HG02870 (cell line): Measurements from ENCODE around the gene MLX.
A peak's percentile ranks its signal among the peaks of the same experiment; 100 is the strongest.

Experiments used
- ATAC-seq: cut with Tn5 transposase; IDR thresholded peaks from one replicate; pipeline ENCODE4 v1.9.1; 2021; ENCODE audit warnings: mild to moderate bottlenecking, moderate library complexity; ENCODE audit not compliant: unreplicated experiment

The MLX gene

GRCh38 chr17:42566883-42567573, at the start of gene MLX:
Gene MLX, plus strand, starts transcription at chr17:42567100. Its CDS starts 25 bp downstream, at chr17:42567125.
- ATAC-seq = no peak

GRCh38 chr17:42517516-42517915, 49.4 kb upstream of the MLX start:
- no peak for ATAC-seq

GRCh38 chr17:42518046-42518754, 48.7 kb upstream of the MLX start:
- no peak for ATAC-seq

GRCh38 chr17:42518755-42519545, 48.0 kb upstream of the MLX start:
- no peak for ATAC-seq

- ATAC-seq = no peak
These were observed 47.1 kb upstream of the MLX start for GRCh38 chr17:42519546-42520491.

GRCh38 chr17:42520540-42520951, 46.4 kb upstream of the MLX start:
- ATAC-seq = no peak

- ATAC-seq = no peak
These were observed 45.9 kb upstream of the MLX start for GRCh38 chr17:42521036-42521435.

GRCh38 chr17:42521666-42522262, 45.1 kb upstream of the MLX start:
- no peak for ATAC-seq

GRCh38 chr17:42522263-42522790, 44.6 kb upstream of the MLX start:
- ATAC-seq = no peak

GRCh38 chr17:42522798-42523278, 44.1 kb upstream of the MLX start:
- ATAC-seq = no peak

- no peak for ATAC-seq
These were observed 41.7 kb upstream of the MLX start for GRCh38 chr17:42525221-42525620.

GRCh38 chr17:42526031-42526444, 40.9 kb upstream of the MLX start:
- ATAC-seq = no peak

GRCh38 chr17:42527932-42528331, 39.0 kb upstream of the MLX start:
- ATAC-seq = no peak

- no peak for ATAC-seq
These were observed 37.8 kb upstream of the MLX start for GRCh38 chr17:42529061-42529460.

- ATAC-seq = no peak
These were observed 35.9 kb upstream of the MLX start for GRCh38 chr17:42530952-42531454.

GRCh38 chr17:42531455-42532354, 35.2 kb upstream of the MLX start:
- ATAC-seq = no peak

GRCh38 chr17:42535155-42536047, 31.5 kb upstream of the MLX start:
- ATAC-seq = peak; percentile 8

- peak; percentile 81 for ATAC-seq
These were observed 30.9 kb upstream of the MLX start, which contains the start of gene NAGLU for GRCh38 chr17:42536048-42536371. Gene NAGLU, plus strand, starts transcription at chr17:42536241. Its CDS starts 32 bp downstream, at chr17:42536273.
